Measurements from ENCODE around the gene MPC2. TPM values are rescaled to one million over a fixed set of nuclear protein-coding genes. Genes with fewer than 3 reads are reported as not detected.
"Not testable (repeated sequence)": the region's sequence is repeated elsewhere in the genome, so short reads cannot be mapped to it uniquely, and the experiment has no call there.

The MPC2 gene
- total RNA-seq, 3 donors from 2014 or later, result 95.5 to 163 (median 134) TPM

DNA sequence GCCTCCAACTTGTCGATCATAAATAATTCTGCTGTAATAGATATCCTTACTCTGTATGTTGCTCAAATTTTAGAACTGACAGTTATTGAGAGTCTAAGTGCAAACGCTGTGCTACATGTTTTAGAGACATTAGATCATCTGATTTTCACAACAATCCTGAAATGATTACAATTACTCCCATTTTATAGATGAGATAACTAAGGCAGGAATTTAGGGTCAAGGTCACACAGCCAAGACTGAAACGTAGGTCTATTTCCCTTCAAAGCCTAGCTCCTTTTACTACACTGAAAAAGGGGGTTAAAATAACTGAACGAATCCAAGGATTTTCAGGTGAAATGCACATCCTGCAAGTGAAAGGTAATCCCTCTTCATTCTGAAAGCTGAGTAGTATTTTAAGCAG is 3.1 kb downstream of the MPC2 start:
- Histone ChIP-seq H3K4me1 (ENCODE audit: low read depth) (peaks cover 23% of the 10 kb centered on the region), H3K9me3 (no peaks in the 10 kb centered on the region), H3K36me3 (ENCODE audit: low read depth) (no peaks in the 10 kb centered on the region), H3K4me3 (no peak overlapping the region)
- DNase-seq (no peak), ATAC-seq (no peak)
- intact Hi-C loops (cut with DNase I, micrococcal nuclease), result no loop called here
- TF ChIP-seq, protein P1, sequence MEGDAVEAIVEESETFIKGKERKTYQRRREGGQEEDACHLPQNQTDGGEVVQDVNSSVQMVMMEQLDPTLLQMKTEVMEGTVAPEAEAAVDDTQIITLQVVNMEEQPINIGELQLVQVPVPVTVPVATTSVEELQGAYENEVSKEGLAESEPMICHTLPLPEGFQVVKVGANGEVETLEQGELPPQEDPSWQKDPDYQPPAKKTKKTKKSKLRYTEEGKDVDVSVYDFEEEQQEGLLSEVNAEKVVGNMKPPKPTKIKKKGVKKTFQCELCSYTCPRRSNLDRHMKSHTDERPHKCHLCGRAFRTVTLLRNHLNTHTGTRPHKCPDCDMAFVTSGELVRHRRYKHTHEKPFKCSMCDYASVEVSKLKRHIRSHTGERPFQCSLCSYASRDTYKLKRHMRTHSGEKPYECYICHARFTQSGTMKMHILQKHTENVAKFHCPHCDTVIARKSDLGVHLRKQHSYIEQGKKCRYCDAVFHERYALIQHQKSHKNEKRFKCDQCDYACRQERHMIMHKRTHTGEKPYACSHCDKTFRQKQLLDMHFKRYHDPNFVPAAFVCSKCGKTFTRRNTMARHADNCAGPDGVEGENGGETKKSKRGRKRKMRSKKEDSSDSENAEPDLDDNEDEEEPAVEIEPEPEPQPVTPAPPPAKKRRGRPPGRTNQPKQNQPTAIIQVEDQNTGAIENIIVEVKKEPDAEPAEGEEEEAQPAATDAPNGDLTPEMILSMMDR (IDR thresholded peaks at IDR 0.05), result no peak

DNA sequence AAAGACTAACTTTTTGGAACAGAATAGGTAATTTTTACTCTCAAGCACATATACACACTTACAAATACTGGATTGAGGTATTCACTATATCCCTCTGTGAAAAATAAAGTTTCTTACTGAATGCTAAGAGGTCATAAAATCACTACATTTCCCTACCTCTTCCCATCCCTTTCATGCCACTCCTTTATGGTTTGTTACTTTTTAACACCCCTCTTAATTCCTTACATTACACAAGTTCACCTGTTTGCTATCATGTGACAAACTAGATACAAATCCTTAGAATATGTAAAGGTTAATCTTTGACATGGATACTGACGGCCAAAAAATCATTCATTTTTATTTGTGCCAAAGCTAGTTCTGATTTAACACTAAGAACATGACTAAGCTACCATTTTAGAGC is 7.1 kb downstream of the MPC2 start:
- no peak for DNase-seq
- H3K4me3 ChIP-seq, result no peak overlapping the region
- TF ChIP-seq, protein P1 (IDR thresholded peaks at IDR 0.05), result no peak
- peak; percentile 64 for ATAC-seq
- H3K36me3 ChIP-seq (ENCODE audit: low read depth), result no peaks in the 10 kb centered on the region
- H3K9me3 ChIP-seq, result no peaks in the 10 kb centered on the region
- intact Hi-C loops (cut with DNase I, micrococcal nuclease), result no loop called here
- H3K4me1 ChIP-seq (ENCODE audit: low read depth), result peaks cover 30% of the 10 kb centered on the region

DNA sequence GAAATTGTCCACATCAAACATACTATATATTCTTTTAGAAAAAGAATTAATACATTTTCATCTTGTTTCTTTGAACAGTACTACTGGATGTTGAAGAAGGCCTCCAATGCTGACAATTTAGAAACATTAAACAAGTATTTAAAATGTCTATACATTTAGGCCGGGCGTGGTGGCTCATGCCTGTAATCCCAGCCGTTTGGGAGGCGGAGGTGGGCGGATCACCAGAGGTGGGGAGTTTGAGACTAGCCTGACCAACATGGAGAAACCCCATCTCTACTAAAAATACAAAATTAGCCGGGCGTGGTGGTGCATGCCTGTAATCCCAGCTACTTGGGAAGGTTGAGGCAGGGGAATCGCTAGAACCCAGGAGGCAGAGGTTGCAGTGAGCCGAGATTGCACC is 8.0 kb downstream of the MPC2 start:
- peak in 2 of 3 donors; percentile 34 to 55 for DNase-seq
- peaks cover 25% of the 10 kb centered on the region for H3K4me1 ChIP-seq (ENCODE audit: low read depth)
- H3K9me3 ChIP-seq; H3K4me3 ChIP-seq; intact Hi-C loops (cut with DNase I, micrococcal nuclease); H3K36me3 ChIP-seq (ENCODE audit: low read depth); ATAC-seq: not testable (repeated sequence)

DNA sequence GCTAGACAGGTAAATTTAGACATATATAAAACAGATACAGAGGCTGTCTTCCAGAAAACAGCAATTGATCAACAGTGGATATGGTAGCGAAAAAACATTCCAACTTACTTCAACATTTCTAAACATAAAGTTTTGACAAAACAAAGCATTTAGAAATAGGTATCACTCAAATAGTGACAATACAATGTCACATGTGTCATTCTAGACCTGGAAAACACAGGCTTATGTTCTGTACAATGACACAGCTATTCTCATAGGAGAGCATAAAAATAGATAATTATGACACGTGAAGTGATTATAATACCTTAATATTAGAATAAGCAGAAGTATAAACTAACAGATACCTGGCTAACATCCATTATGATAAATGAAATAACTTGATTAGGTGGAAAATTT is 8.4 kb downstream of the MPC2 start:
- intact Hi-C loops (cut with DNase I, micrococcal nuclease), result no loop called here
- peaks cover 25% of the 10 kb centered on the region for H3K4me1 ChIP-seq (ENCODE audit: low read depth)
- H3K36me3 ChIP-seq (ENCODE audit: low read depth), result no peaks in the 10 kb centered on the region
- DNase-seq (no peak), ATAC-seq (no peak)
- TF ChIP-seq, protein P1 (IDR thresholded peaks at IDR 0.05), result no peak
- no peaks in the 10 kb centered on the region for H3K9me3 ChIP-seq
- no peak overlapping the region for H3K4me3 ChIP-seq

DNA sequence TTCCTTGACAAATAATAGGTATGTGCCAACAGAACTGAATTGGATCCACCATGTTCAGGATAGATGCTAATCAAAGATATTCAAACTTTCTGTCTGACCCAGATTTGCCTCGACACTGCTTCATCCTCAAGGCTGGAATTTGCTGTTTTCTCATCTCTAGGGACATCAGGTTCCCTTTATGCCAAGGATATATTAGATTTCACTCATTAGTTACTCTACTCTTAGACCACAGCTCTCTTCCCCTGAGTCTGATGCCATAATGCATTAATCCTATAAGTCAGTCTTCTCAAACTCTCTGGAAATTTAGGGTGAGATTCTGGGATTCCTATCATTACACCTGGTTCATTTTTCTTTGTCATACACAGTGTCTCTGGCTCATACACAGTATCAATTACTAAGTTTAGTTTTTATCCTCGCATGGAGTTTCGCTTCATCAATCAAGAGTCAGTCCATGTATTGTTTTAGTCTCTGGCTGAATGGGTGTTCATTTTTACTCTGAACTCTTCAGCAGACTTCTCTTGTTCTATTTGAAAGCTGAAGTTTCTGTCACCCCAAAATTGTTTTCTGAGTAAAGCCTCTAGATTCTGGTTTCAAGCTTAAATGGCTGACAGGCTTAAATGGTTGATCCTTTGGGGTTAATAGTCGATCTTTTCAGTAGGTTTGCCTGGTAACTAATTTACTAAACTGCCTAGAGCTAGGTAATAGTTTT is 9.7 kb downstream of the MPC2 start:
- ATAC-seq, result peak; percentile 44
- intact Hi-C loops (cut with DNase I, micrococcal nuclease), result no loop called here

DNA sequence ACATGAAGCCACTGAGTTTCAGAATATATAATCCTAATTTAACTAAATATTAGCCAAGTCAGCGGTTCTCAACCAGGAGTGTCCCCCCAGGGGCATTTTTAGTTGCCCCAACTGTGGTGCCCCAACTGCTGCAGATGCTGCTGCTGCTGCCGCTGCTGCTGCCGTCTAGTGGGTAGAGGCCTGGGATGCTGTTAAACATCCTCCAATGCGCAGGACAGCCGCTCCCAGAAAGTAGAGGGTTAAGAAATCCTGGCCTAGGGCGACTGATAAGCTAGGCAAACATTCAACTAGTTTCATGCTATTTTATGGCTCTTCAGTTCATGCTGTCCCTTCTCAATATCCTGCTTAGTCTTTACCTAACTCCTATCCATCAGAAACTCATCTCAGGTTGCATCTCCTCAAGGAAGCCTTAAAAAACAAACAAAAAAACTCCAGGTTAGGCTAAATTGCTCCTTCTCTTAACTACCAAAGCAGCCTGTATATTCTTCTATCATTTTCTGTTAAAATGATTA is 10.3 kb downstream of the MPC2 start:
- Histone ChIP-seq H3K4me3 (no peak overlapping the region), H3K36me3 (ENCODE audit: low read depth) (no peaks in the 10 kb centered on the region), H3K9me3 (no peaks in the 10 kb centered on the region), H3K4me1 (ENCODE audit: low read depth) (peaks cover 23% of the 10 kb centered on the region)
- ATAC-seq, result peak; percentile 94
- peak; percentile 63 to 74 (median 68) for DNase-seq
- TF ChIP-seq, protein P1 (IDR thresholded peaks at IDR 0.05), result no peak
- intact Hi-C loops (cut with DNase I, micrococcal nuclease), result no loop called here

More for the DNA sequence above, 9.7 kb downstream of the MPC2 start:
- no peak for DNase-seq
- Histone ChIP-seq H3K36me3 (ENCODE audit: low read depth) (no peaks in the 10 kb centered on the region), H3K4me1 (ENCODE audit: low read depth) (peaks cover 24% of the 10 kb centered on the region), H3K9me3 (no peaks in the 10 kb centered on the region), H3K4me3 (no peak overlapping the region)
- TF ChIP-seq, protein P1 (IDR thresholded peaks at IDR 0.05), result no peak
